Measurements from ENCODE around the gene FBXW7.
A peak's percentile ranks its signal among the peaks of the same experiment; 100 is the strongest.

Gene FBXW7

GRCh38 chr4:152462695-152463094 lies 73.2 kb downstream of the FBXW7 start:
- H3K4me3 ChIP-seq (ENCODE audit: low read depth in 1 of 2, low read length in 2 of 2), result no peak overlapping the region
- H3K36me3 ChIP-seq (ENCODE audit: control insufficient read depth in 1 of 2, insufficient read depth in 2 of 2, low read length in 2 of 2), result no peaks in the 10 kb centered on the region
- no peak overlapping the region for H3K9ac ChIP-seq (ENCODE audit: low read depth in 1 of 2, low read length in 2 of 2)
- no peaks in the 10 kb centered on the region for H3K9me3 ChIP-seq (ENCODE audit: control insufficient read depth in 1 of 2, low read length in 2 of 2)
- H3K4me1 ChIP-seq (ENCODE audit: control insufficient read depth in 1 of 2, insufficient read depth in 2 of 2, low read length in 2 of 2), result peaks cover 13 to 35% of the 10 kb centered on the region in 2 donors
- H3K27ac ChIP-seq (ENCODE audit: low read depth, low read length), result no peak overlapping the region
- H3K27me3 ChIP-seq (ENCODE audit: control insufficient read depth in 1 of 2, insufficient read depth in 2 of 2, low read length in 2 of 2), result no peaks in the 10 kb centered on the region

GRCh38 chr4:152462047-152462446 lies 73.8 kb downstream of the FBXW7 start:
- Histone ChIP-seq H3K4me1 (ENCODE audit: control insufficient read depth in 1 of 2, insufficient read depth in 2 of 2, low read length in 2 of 2) (peaks cover 13 to 35% of the 10 kb centered on the region in 2 donors), H3K4me3 (ENCODE audit: low read depth in 1 of 2, low read length in 2 of 2) (peak overlapping the region in 1 of 2 donors; percentile 9), H3K9ac (ENCODE audit: low read depth in 1 of 2, low read length in 2 of 2) (no peak overlapping the region), H3K9me3 (ENCODE audit: control insufficient read depth in 1 of 2, low read length in 2 of 2) (no peaks in the 10 kb centered on the region), H3K36me3 (ENCODE audit: control insufficient read depth in 1 of 2, insufficient read depth in 2 of 2, low read length in 2 of 2) (no peaks in the 10 kb centered on the region), H3K27ac (ENCODE audit: low read depth, low read length) (no peak overlapping the region), H3K27me3 (ENCODE audit: control insufficient read depth in 1 of 2, insufficient read depth in 2 of 2, low read length in 2 of 2) (no peaks in the 10 kb centered on the region)

- Histone ChIP-seq H3K27ac (ENCODE audit: low read depth, low read length) (no peak overlapping the region), H3K4me1 (ENCODE audit: control insufficient read depth in 1 of 2, insufficient read depth in 2 of 2, low read length in 2 of 2) (peaks cover 13 to 35% of the 10 kb centered on the region in 2 donors), H3K4me3 (ENCODE audit: low read depth in 1 of 2, low read length in 2 of 2) (no peak overlapping the region), H3K27me3 (ENCODE audit: control insufficient read depth in 1 of 2, insufficient read depth in 2 of 2, low read length in 2 of 2) (no peaks in the 10 kb centered on the region), H3K36me3 (ENCODE audit: control insufficient read depth in 1 of 2, insufficient read depth in 2 of 2, low read length in 2 of 2) (no peaks in the 10 kb centered on the region), H3K9ac (ENCODE audit: low read depth in 1 of 2, low read length in 2 of 2) (no peak overlapping the region), H3K9me3 (ENCODE audit: control insufficient read depth in 1 of 2, low read length in 2 of 2) (no peaks in the 10 kb centered on the region)
Observed at GRCh38 chr4:152460488-152460887, 75.4 kb downstream of the FBXW7 start.

GRCh38 chr4:152459326-152459725 lies 76.6 kb downstream of the FBXW7 start:
- H3K36me3 ChIP-seq (ENCODE audit: control insufficient read depth in 1 of 2, insufficient read depth in 2 of 2, low read length in 2 of 2), result no peaks in the 10 kb centered on the region
- H3K9ac ChIP-seq (ENCODE audit: low read depth in 1 of 2, low read length in 2 of 2), result no peak overlapping the region
- H3K4me3 ChIP-seq (ENCODE audit: low read depth in 1 of 2, low read length in 2 of 2), result no peak overlapping the region
- no peak overlapping the region for H3K27ac ChIP-seq (ENCODE audit: low read depth, low read length)
- H3K4me1 ChIP-seq (ENCODE audit: control insufficient read depth in 1 of 2, insufficient read depth in 2 of 2, low read length in 2 of 2), result peaks cover 13 to 30% of the 10 kb centered on the region in 2 donors
- no peaks in the 10 kb centered on the region for H3K9me3 ChIP-seq (ENCODE audit: control insufficient read depth in 1 of 2, low read length in 2 of 2)
- H3K27me3 ChIP-seq (ENCODE audit: control insufficient read depth in 1 of 2, insufficient read depth in 2 of 2, low read length in 2 of 2), result no peaks in the 10 kb centered on the region

GRCh38 chr4:152458801-152459302 lies 77.0 kb downstream of the FBXW7 start:
- Histone ChIP-seq H3K27ac (ENCODE audit: low read depth, low read length) (no peak overlapping the region), H3K4me1 (ENCODE audit: control insufficient read depth in 1 of 2, insufficient read depth in 2 of 2, low read length in 2 of 2) (peaks cover 11 to 25% of the 10 kb centered on the region in 2 donors), H3K9me3 (ENCODE audit: control insufficient read depth in 1 of 2, low read length in 2 of 2) (no peaks in the 10 kb centered on the region), H3K36me3 (ENCODE audit: control insufficient read depth in 1 of 2, insufficient read depth in 2 of 2, low read length in 2 of 2) (no peaks in the 10 kb centered on the region), H3K27me3 (ENCODE audit: control insufficient read depth in 1 of 2, insufficient read depth in 2 of 2, low read length in 2 of 2) (no peaks in the 10 kb centered on the region), H3K9ac (ENCODE audit: low read depth in 1 of 2, low read length in 2 of 2) (no peak overlapping the region), H3K4me3 (ENCODE audit: low read depth in 1 of 2, low read length in 2 of 2) (no peak overlapping the region)

- H3K36me3 ChIP-seq (ENCODE audit: control insufficient read depth in 1 of 2, insufficient read depth in 2 of 2, low read length in 2 of 2), result no peaks in the 10 kb centered on the region
- H3K9ac ChIP-seq (ENCODE audit: low read depth in 1 of 2, low read length in 2 of 2), result no peak overlapping the region
- H3K9me3 ChIP-seq (ENCODE audit: control insufficient read depth in 1 of 2, low read length in 2 of 2), result no peaks in the 10 kb centered on the region
- no peak overlapping the region for H3K4me3 ChIP-seq (ENCODE audit: low read depth in 1 of 2, low read length in 2 of 2)
- H3K27ac ChIP-seq (ENCODE audit: low read depth, low read length), result no peak overlapping the region
- peaks cover 6 to 16% of the 10 kb centered on the region in 2 donors for H3K4me1 ChIP-seq (ENCODE audit: control insufficient read depth in 1 of 2, insufficient read depth in 2 of 2, low read length in 2 of 2)
- H3K27me3 ChIP-seq (ENCODE audit: control insufficient read depth in 1 of 2, insufficient read depth in 2 of 2, low read length in 2 of 2), result no peaks in the 10 kb centered on the region
Observed at GRCh38 chr4:152456609-152457008, 79.3 kb downstream of the FBXW7 start.

- Histone ChIP-seq H3K9ac (ENCODE audit: low read depth in 1 of 2, low read length in 2 of 2) (no peak overlapping the region), H3K27me3 (ENCODE audit: control insufficient read depth in 1 of 2, insufficient read depth in 2 of 2, low read length in 2 of 2) (no peaks in the 10 kb centered on the region)
Observed at GRCh38 chr4:152455311-152455710, 80.6 kb downstream of the FBXW7 start.

GRCh38 chr4:152454398-152455011 lies 81.4 kb downstream of the FBXW7 start:
- no peak overlapping the region for H3K4me3 ChIP-seq (ENCODE audit: low read depth in 1 of 2, low read length in 2 of 2)
- no peaks in the 10 kb centered on the region for H3K27me3 ChIP-seq (ENCODE audit: control insufficient read depth in 1 of 2, insufficient read depth in 2 of 2, low read length in 2 of 2)
- H3K27ac ChIP-seq (ENCODE audit: low read depth, low read length), result no peak overlapping the region
- no peak overlapping the region for H3K9ac ChIP-seq (ENCODE audit: low read depth in 1 of 2, low read length in 2 of 2)
- peaks cover 6 to 12% of the 10 kb centered on the region in 2 donors for H3K4me1 ChIP-seq (ENCODE audit: control insufficient read depth in 1 of 2, insufficient read depth in 2 of 2, low read length in 2 of 2)
- H3K9me3 ChIP-seq (ENCODE audit: control insufficient read depth in 1 of 2, low read length in 2 of 2), result no peaks in the 10 kb centered on the region
- H3K36me3 ChIP-seq (ENCODE audit: control insufficient read depth in 1 of 2, insufficient read depth in 2 of 2, low read length in 2 of 2), result no peaks in the 10 kb centered on the region

More at GRCh38 chr4:152455311-152455710, 80.6 kb downstream of the FBXW7 start:
- Histone ChIP-seq H3K36me3 (ENCODE audit: control insufficient read depth in 1 of 2, insufficient read depth in 2 of 2, low read length in 2 of 2) (no peaks in the 10 kb centered on the region), H3K9me3 (ENCODE audit: control insufficient read depth in 1 of 2, low read length in 2 of 2) (no peaks in the 10 kb centered on the region), H3K4me1 (ENCODE audit: control insufficient read depth in 1 of 2, insufficient read depth in 2 of 2, low read length in 2 of 2) (peaks cover 6 to 12% of the 10 kb centered on the region in 2 donors), H3K27ac (ENCODE audit: low read depth, low read length) (no peak overlapping the region), H3K4me3 (ENCODE audit: low read depth in 1 of 2, low read length in 2 of 2) (no peak overlapping the region)

- H3K9me3 ChIP-seq (ENCODE audit: control insufficient read depth in 1 of 2, low read length in 2 of 2), result no peaks in the 10 kb centered on the region
- no peaks in the 10 kb centered on the region for H3K4me1 ChIP-seq (ENCODE audit: control insufficient read depth in 1 of 2, insufficient read depth in 2 of 2, low read length in 2 of 2)
- H3K27me3 ChIP-seq (ENCODE audit: control insufficient read depth in 1 of 2, insufficient read depth in 2 of 2, low read length in 2 of 2), result no peaks in the 10 kb centered on the region
- H3K36me3 ChIP-seq (ENCODE audit: control insufficient read depth in 1 of 2, insufficient read depth in 2 of 2, low read length in 2 of 2), result no peaks in the 10 kb centered on the region
- H3K9ac ChIP-seq (ENCODE audit: low read depth in 1 of 2, low read length in 2 of 2), result no peak overlapping the region
- H3K4me3 ChIP-seq (ENCODE audit: low read depth in 1 of 2, low read length in 2 of 2), result no peak overlapping the region
- H3K27ac ChIP-seq (ENCODE audit: low read depth, low read length), result no peak overlapping the region
Observed at GRCh38 chr4:152451496-152451895, 84.4 kb downstream of the FBXW7 start.

- Histone ChIP-seq H3K27ac (ENCODE audit: low read depth, low read length) (no peak overlapping the region), H3K4me1 (ENCODE audit: control insufficient read depth in 1 of 2, insufficient read depth in 2 of 2, low read length in 2 of 2) (no peaks in the 10 kb centered on the region), H3K4me3 (ENCODE audit: low read depth in 1 of 2, low read length in 2 of 2) (no peak overlapping the region), H3K27me3 (ENCODE audit: control insufficient read depth in 1 of 2, insufficient read depth in 2 of 2, low read length in 2 of 2) (no peaks in the 10 kb centered on the region), H3K9ac (ENCODE audit: low read depth in 1 of 2, low read length in 2 of 2) (no peak overlapping the region), H3K36me3 (ENCODE audit: control insufficient read depth in 1 of 2, insufficient read depth in 2 of 2, low read length in 2 of 2) (no peaks in the 10 kb centered on the region), H3K9me3 (ENCODE audit: control insufficient read depth in 1 of 2, low read length in 2 of 2) (no peaks in the 10 kb centered on the region)
Observed at GRCh38 chr4:152448854-152449253, 87.0 kb downstream of the FBXW7 start.

Measured in duodenal mucosa (tissue), 2 donors.